GM12872 (cell line): ENCODE measurements around the gene SREBF2.

Experiments used
- CTCF ChIP-seq: IDR thresholded peaks from 3 replicates; pipeline ENCODE4 v1.5.1; 2011; ENCODE audit warnings: low read depth, mild to moderate bottlenecking, low read length, moderate library complexity; ENCODE audit not compliant: insufficient read depth

Gene SREBF2

GRCh38 chr22:41923595-41924276 is 90.8 kb downstream of the SREBF2 start:
- no peak for TF ChIP-seq CTCF

- peak; percentile 78; the same call in 2 of the 3 replicates for TF ChIP-seq CTCF
These were observed 93.0 kb downstream of the SREBF2 start for GRCh38 chr22:41925783-41926460.

- no peak for TF ChIP-seq CTCF
These were observed 94.9 kb downstream of the SREBF2 start for GRCh38 chr22:41927813-41928212.

GRCh38 chr22:41928593-41929417 is 95.9 kb downstream of the SREBF2 start:
- no peak for TF ChIP-seq CTCF

- TF ChIP-seq CTCF, result no peak
These were observed 96.5 kb downstream of the SREBF2 start for GRCh38 chr22:41929418-41929810.

- TF ChIP-seq CTCF, result no peak
These were observed 98.9 kb downstream of the SREBF2 start for GRCh38 chr22:41931701-41932269.

- no peak for TF ChIP-seq CTCF
These were observed 99.4 kb downstream of the SREBF2 start for GRCh38 chr22:41932353-41932752.
